H9 (cell line): ENCODE results near the gene PBX1. TPM values are rescaled to one million over a fixed set of nuclear protein-coding genes. Genes with fewer than 3 reads are reported as not detected.

Source experiments
- DNase-seq: peaks from one replicate; pipeline ENCODE4 v3.0.0-alpha.2; 2017
- H2AFZ ChIP-seq: one replicate; pipeline ENCODE4 v1.6.1; 2013; ENCODE audit warnings: mild to moderate bottlenecking, low read length, control low read depth, moderate library complexity
- H2AK5ac ChIP-seq: 2 replicates; pipeline ENCODE4 v1.6.1; 2013; ENCODE audit warnings: low read length, control low read depth, mixed read lengths; ENCODE audit not compliant: insufficient read length
- H2BK120ac ChIP-seq: one replicate; pipeline ENCODE4 v1.6.1; 2013; ENCODE audit warnings: low read depth, mild to moderate bottlenecking, low read length, control low read depth, inconsistent platforms; ENCODE audit not compliant: poor library complexity, severe bottlenecking
- H2BK12ac ChIP-seq: 2 replicates; pipeline ENCODE4 v1.6.1; 2013; ENCODE audit warnings: low read length, control low read depth, mixed read lengths, low read depth; ENCODE audit not compliant: insufficient read length
- H2BK15ac ChIP-seq: 2 replicates; pipeline ENCODE4 v1.6.1; 2013; ENCODE audit warnings: low read depth, low read length, control low read depth
- H2BK20ac ChIP-seq: one replicate; pipeline ENCODE4 v1.6.1; 2013; ENCODE audit warnings: low read depth, mild to moderate bottlenecking, low read length, control low read depth, inconsistent platforms; ENCODE audit not compliant: poor library complexity, severe bottlenecking
- H2BK5ac ChIP-seq: 2 replicates; pipeline ENCODE4 v1.6.1; 2013; ENCODE audit warnings: low read length, control low read depth, mixed read lengths; ENCODE audit not compliant: insufficient read length
- H3K14ac ChIP-seq: 2 replicates; pipeline ENCODE4 v1.6.1; 2013; ENCODE audit warnings: low read length, control low read depth; ENCODE audit not compliant: insufficient read depth
- H3K18ac ChIP-seq: 2 replicates; pipeline ENCODE4 v1.6.1; 2013; ENCODE audit warnings: low read depth, mild to moderate bottlenecking, mixed read lengths, low read length, control low read depth; ENCODE audit not compliant: insufficient read length
- H3K23ac ChIP-seq: 2 replicates; pipeline ENCODE4 v1.6.1; 2013; ENCODE audit warnings: low read length, control low read depth, mixed read lengths, low read depth; ENCODE audit not compliant: insufficient read length
- H3K23me2 ChIP-seq: 2 replicates; pipeline ENCODE4 v1.6.1; 2013; ENCODE audit warnings: low read depth, mild to moderate bottlenecking, mixed read lengths, low read length, control low read depth; ENCODE audit not compliant: insufficient read length, poor library complexity, severe bottlenecking
- H3K27ac ChIP-seq: 2 replicates; pipeline ENCODE4 v1.5.1; 2013; ENCODE audit warnings: low read length, control low read depth, mixed read lengths, low read depth; ENCODE audit not compliant: insufficient read length
- H3K27me3 ChIP-seq: 2 replicates; pipeline ENCODE4 v1.6.1; 2013; ENCODE audit warnings: low read length, control low read depth, inconsistent platforms; ENCODE audit not compliant: insufficient read depth
- H3K4ac ChIP-seq: 2 replicates; pipeline ENCODE4 v1.6.1; 2013; ENCODE audit warnings: low read depth, mild to moderate bottlenecking, control low read depth, inconsistent platforms, low read length, moderate library complexity
- H3K4me1 ChIP-seq: 2 replicates; pipeline ENCODE4 v1.6.1; 2013; ENCODE audit warnings: low read length, control low read depth, inconsistent platforms; ENCODE audit not compliant: insufficient read depth
- H3K4me2 ChIP-seq: 2 replicates; pipeline ENCODE4 v1.6.1; 2013; ENCODE audit warnings: low read length, control low read depth, mixed read lengths; ENCODE audit not compliant: insufficient read length, insufficient read depth
- H3K56ac ChIP-seq: 2 replicates; pipeline ENCODE4 v1.6.1; 2013; ENCODE audit warnings: low read depth, mild to moderate bottlenecking, mixed read lengths, low read length, control low read depth; ENCODE audit not compliant: insufficient read length
- H3K79me1 ChIP-seq: 2 replicates; pipeline ENCODE4 v1.6.1; 2013; ENCODE audit warnings: low read depth, mild to moderate bottlenecking, moderate library complexity, low read length, control low read depth, inconsistent platforms; ENCODE audit not compliant: insufficient read depth, poor library complexity, severe bottlenecking
- H3K79me2 ChIP-seq: 2 replicates; pipeline ENCODE4 v1.6.1; 2013; ENCODE audit warnings: low read length, control low read depth, inconsistent platforms; ENCODE audit not compliant: insufficient read depth
- H3K9ac ChIP-seq: 2 replicates; pipeline ENCODE4 v1.6.1; 2013; ENCODE audit warnings: low read length, control low read depth, mixed read lengths; ENCODE audit not compliant: insufficient read length; ENCODE audit errors: extremely low read depth
- H3K9me3 ChIP-seq: one replicate; pipeline ENCODE4 v1.6.1; 2013; ENCODE audit warnings: low read depth, low read length, inconsistent platforms; ENCODE audit not compliant: control insufficient read depth
- H3T11ph ChIP-seq: one replicate; pipeline ENCODE4 v1.6.1; 2013; ENCODE audit warnings: mild to moderate bottlenecking, low read length, control low read depth, inconsistent platforms
- H4K20me1 ChIP-seq: one replicate; pipeline ENCODE4 v1.6.1; 2013; ENCODE audit not compliant: control insufficient read depth, insufficient read length, insufficient read depth
- H4K5ac ChIP-seq: 2 replicates; pipeline ENCODE4 v1.6.1; 2013; ENCODE audit warnings: low read depth, mild to moderate bottlenecking, mixed read lengths, low read length, control low read depth; ENCODE audit not compliant: insufficient read length
- H4K8ac ChIP-seq: replicated peaks from 2 replicates; pipeline ENCODE4 v1.6.1; 2013; ENCODE audit warnings: low read length, control low read depth, mixed read lengths, low read depth; ENCODE audit not compliant: insufficient read length
- H4K91ac ChIP-seq: 2 replicates; pipeline ENCODE4 v1.6.1; 2013; ENCODE audit warnings: low read depth, mild to moderate bottlenecking, moderate library complexity, mixed read lengths, low read length, control low read depth; ENCODE audit not compliant: insufficient read length
- H3K27ac Mint-ChIP-seq, 3 experiments: 2 replicates in 2 of 3; 3 replicates in 1 of 3; pipeline ENCODE4 v1.8.0; 2020 to 2021; ENCODE audit warnings: mixed read lengths in 3 of 3, mild to moderate bottlenecking in 1 of 3, moderate library complexity in 1 of 3
- H3K27me3 Mint-ChIP-seq: 2 replicates; pipeline ENCODE4 v1.8.0; 2021; ENCODE audit warnings: low read depth, mild to moderate bottlenecking, moderate library complexity, mixed read lengths
- H3K36me3 Mint-ChIP-seq, 3 experiments: 2 replicates in 2 of 3; 3 replicates in 1 of 3; pipeline ENCODE4 v1.8.0; 2020 to 2021; ENCODE audit warnings: low read depth in 3 of 3, mixed read lengths in 3 of 3; ENCODE audit not compliant: insufficient read depth in 1 of 3
- H3K4me1 Mint-ChIP-seq, 2 experiments: 2 replicates each; pipeline ENCODE4 v1.8.0; 2020; ENCODE audit warnings: mixed read lengths in 2 of 2
- H3K4me3 Mint-ChIP-seq, 2 experiments: 2 replicates in 1 of 2; 3 replicates in 1 of 2; pipeline ENCODE4 v1.8.0; 2020 to 2021; ENCODE audit warnings: mild to moderate bottlenecking in 2 of 2, mixed read lengths in 2 of 2, moderate library complexity in 1 of 2
- H3K9me3 Mint-ChIP-seq, 2 experiments: 2 replicates in 1 of 2; 3 replicates in 1 of 2; pipeline ENCODE4 v1.8.0; 2020; ENCODE audit warnings: mild to moderate bottlenecking in 2 of 2, mixed read lengths in 2 of 2, moderate library complexity in 1 of 2
- WGBS: extraction: QIAGEN DNeasy Blood & Tissue Kit; methylation state at CpG from one replicate; pipeline ENCODE4 v1.1.7; 2013; ENCODE audit warnings: missing lambda C conversion rate, low lambda C conversion rate, mixed read lengths; ENCODE audit not compliant: insufficient read length; ENCODE audit errors: extremely low coverage; 5-methylcytosine and 5-hydroxymethylcytosine counted together
- total RNA-seq: library from RNA; stranded (reverse); gene quantifications from 2 replicates; pipeline ENCODE4 v1.2.1, GENCODE V29; 2021
- TF ChIP-seq, protein P1 (sequence below): fragments of 200-600 bp; sonication (generic); conservative IDR thresholded peaks from 3 replicates; pipeline ENCODE4 v1.8.0; 2021; ENCODE audit warnings: antibody characterized with exemption, mild to moderate bottlenecking

Gene PBX1
- total RNA-seq, 1 experiment from 2014 or later = 142 TPM

DNA sequence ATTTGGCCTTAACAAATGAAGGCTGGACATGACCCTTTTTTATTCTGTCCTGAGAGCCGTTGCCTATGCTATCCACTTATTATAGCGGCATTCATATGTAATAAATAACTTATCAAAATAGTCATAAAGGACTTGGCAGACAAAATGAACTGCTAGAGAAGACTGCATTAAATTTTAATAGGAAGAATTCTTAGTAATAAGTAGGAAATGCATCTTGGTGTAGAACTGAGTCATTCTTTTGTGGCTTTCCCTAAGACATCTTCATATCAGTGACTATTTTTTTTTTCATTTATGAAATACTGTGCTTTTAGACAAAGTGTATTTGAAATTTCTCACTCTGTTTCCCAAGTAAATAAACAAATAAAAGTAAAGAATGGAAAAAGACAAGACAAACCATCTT lies 45.6 kb downstream of the PBX1 start:
- peak overlapping the region in 1 of 3 experiments; percentile 83; a peak in 2 of 7 replicates for H3K27ac Mint-ChIP-seq
- H3K9ac ChIP-seq = no peak overlapping the region
- no peaks in the 10 kb centered on the region for H3K9me3 Mint-ChIP-seq
- no peak overlapping the region for H4K5ac ChIP-seq
- H3K36me3 Mint-ChIP-seq = peaks cover 10 to 16% (median 14%) of the 10 kb centered on the region in 3 experiments; a peak in 6 of 7 replicates
- no peak overlapping the region for H4K91ac ChIP-seq
- no peaks in the 10 kb centered on the region for H3K27me3 Mint-ChIP-seq
- no peak overlapping the region for H2AFZ ChIP-seq
- no peak overlapping the region for H2AK5ac ChIP-seq
- no peaks in the 10 kb centered on the region for H3K27me3 ChIP-seq
- peak overlapping the region in 1 of 2 experiments; percentile 45; a peak in 1 of 5 replicates for H3K4me3 Mint-ChIP-seq
- no peak for DNase-seq
- no peak overlapping the region for H3K27ac ChIP-seq
- no peak overlapping the region for H3K4me2 ChIP-seq
- peaks cover 85 to 91% of the 10 kb centered on the region in 2 experiments for H3K4me1 Mint-ChIP-seq
- no peak overlapping the region for H3K56ac ChIP-seq
- H2BK5ac ChIP-seq = no peak overlapping the region
- H3K18ac ChIP-seq = no peak overlapping the region
- no peaks in the 10 kb centered on the region for H4K20me1 ChIP-seq
- H3K79me1 ChIP-seq = peaks cover 2% of the 10 kb centered on the region
- H3K23me2 ChIP-seq = peaks cover 5% of the 10 kb centered on the region
- H2BK15ac ChIP-seq = no peak overlapping the region
- H3T11ph ChIP-seq = no peak overlapping the region
- no CpG with 5 or more reads among the region's 2 CpGs for WGBS
- H3K4me1 ChIP-seq = peaks cover 18% of the 10 kb centered on the region
- TF ChIP-seq, protein P1, sequence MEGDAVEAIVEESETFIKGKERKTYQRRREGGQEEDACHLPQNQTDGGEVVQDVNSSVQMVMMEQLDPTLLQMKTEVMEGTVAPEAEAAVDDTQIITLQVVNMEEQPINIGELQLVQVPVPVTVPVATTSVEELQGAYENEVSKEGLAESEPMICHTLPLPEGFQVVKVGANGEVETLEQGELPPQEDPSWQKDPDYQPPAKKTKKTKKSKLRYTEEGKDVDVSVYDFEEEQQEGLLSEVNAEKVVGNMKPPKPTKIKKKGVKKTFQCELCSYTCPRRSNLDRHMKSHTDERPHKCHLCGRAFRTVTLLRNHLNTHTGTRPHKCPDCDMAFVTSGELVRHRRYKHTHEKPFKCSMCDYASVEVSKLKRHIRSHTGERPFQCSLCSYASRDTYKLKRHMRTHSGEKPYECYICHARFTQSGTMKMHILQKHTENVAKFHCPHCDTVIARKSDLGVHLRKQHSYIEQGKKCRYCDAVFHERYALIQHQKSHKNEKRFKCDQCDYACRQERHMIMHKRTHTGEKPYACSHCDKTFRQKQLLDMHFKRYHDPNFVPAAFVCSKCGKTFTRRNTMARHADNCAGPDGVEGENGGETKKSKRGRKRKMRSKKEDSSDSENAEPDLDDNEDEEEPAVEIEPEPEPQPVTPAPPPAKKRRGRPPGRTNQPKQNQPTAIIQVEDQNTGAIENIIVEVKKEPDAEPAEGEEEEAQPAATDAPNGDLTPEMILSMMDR = no peak
- H3K23ac ChIP-seq = no peak overlapping the region
- H3K79me2 ChIP-seq = peaks cover 22% of the 10 kb centered on the region; the same call in 1 of the 2 replicates
- H3K14ac ChIP-seq = no peak overlapping the region
- no peak overlapping the region for H4K8ac ChIP-seq
- H2BK12ac ChIP-seq = no peak overlapping the region
- H2BK20ac ChIP-seq = no peak overlapping the region
- no peak overlapping the region for H3K4ac ChIP-seq
- H3K9me3 ChIP-seq = no peaks in the 10 kb centered on the region
- H2BK120ac ChIP-seq = no peak overlapping the region
